HCT116 (cell line): Measurements from ENCODE around the gene SCFD2. TPM values are rescaled to one million over a fixed set of nuclear protein-coding genes. Genes with fewer than 3 reads are reported as not detected.

Experiments
- ATAC-seq: fragments of 200-7000 bp; cut with Tn5 transposase; 2 replicates; pipeline ENCODE4 v1.9.1; 2020; ENCODE audit warnings: mild to moderate bottlenecking, moderate library complexity
- BruUV-seq: library from RNA; stranded (reverse); fragments of 400-500 nt; replicated peaks from 2 replicates; lab custom pipeline; 2021; lab: Mats Ljungman, UMichigan
- CTCF ChIA-PET: fragments of 300-600 bp; sonication (Branson Sonifier 250); formaldehyde crosslinking; loops from one replicate; lab custom pipeline; 2021; ENCODE audit warnings: antibody characterized with exemption; lab: Charles Lee
- POLR2A ChIA-PET: fragments of 300-600, 350-600 bp; sonication (Branson Sonifier 250); formaldehyde crosslinking; loops from one replicate; lab custom pipeline; 2021; ENCODE audit warnings: antibody characterized with exemption; lab: Charles Lee
- RAD21 ChIA-PET, 2 experiments: fragments of 300-600 bp; sonication (Branson Sonifier 250); formaldehyde crosslinking; loops; one replicate each; lab custom pipeline; 2023; ENCODE audit warnings: low total read pairs in 2 of 2; ENCODE audit not compliant: uncharacterized antibody in 2 of 2, unreplicated experiment in 2 of 2, low non-redundant PET in 1 of 2; lab: Charles Lee
- DNase-seq: peaks from one replicate; pipeline ENCODE4 v3.0.0-alpha.2; 2010; ENCODE audit warnings: low read depth, low spot score
- H2AFZ ChIP-seq: fragments of 200-600 bp; shearing (Covaris generic), sonication (generic); 2 replicates; pipeline ENCODE4 v1.6.1; 2017; ENCODE audit warnings: low read depth, mixed run types, mixed read lengths, antibody characterized with exemption, low read length; ENCODE audit not compliant: poor library complexity, severe bottlenecking
- H3K27ac ChIP-seq: 2 replicates; pipeline ENCODE4 v1.5.1; 2012; ENCODE audit warnings: low read depth, low read length
- H3K27me3 ChIP-seq: fragments of 200-600 bp; sonication (generic); 2 replicates; pipeline ENCODE4 v1.6.1; 2016; ENCODE audit warnings: mixed run types, low read length, mixed read lengths; ENCODE audit not compliant: insufficient read depth
- H3K36me3 ChIP-seq, 2 experiments: fragments of 200-500 bp in 1 of 2; fragments of 200-600 bp in 1 of 2; sonication (Bioruptor generic) in 1 of 2; sonication (generic) in 1 of 2; 2 replicates each; pipeline versions ENCODE4 v1.5.1 to v1.6.1; 2014 to 2016; ENCODE audit warnings: low read length in 2 of 2, inconsistent platforms in 1 of 2, mixed read lengths in 1 of 2, mixed run types in 1 of 2; ENCODE audit not compliant: insufficient read depth in 2 of 2, control insufficient read depth in 1 of 2
- H3K4me1 ChIP-seq, 2 experiments: fragments of 200-600 bp in 1 of 2; sonication (generic) in 1 of 2; 2 replicates each; pipeline versions ENCODE4 v1.5.1 to v1.6.1; 2012 to 2017; ENCODE audit warnings: low read length in 2 of 2, inconsistent platforms in 1 of 2, mild to moderate bottlenecking in 1 of 2, mixed read lengths in 1 of 2, mixed run types in 1 of 2, moderate library complexity in 1 of 2; ENCODE audit not compliant: insufficient read depth in 2 of 2, control insufficient read depth in 1 of 2
- H3K4me2 ChIP-seq: fragments of 200-600 bp; sonication (generic); 2 replicates; pipeline ENCODE4 v1.6.1; 2017; ENCODE audit warnings: mixed run types, low read length, mixed read lengths
- H3K4me3 ChIP-seq, 2 experiments: fragments of 200-600 bp in 1 of 2; sonication (generic) in 1 of 2; replicated peaks in 1 of 2; 2 replicates each; pipeline ENCODE4 v1.5.1; 2011 to 2016; ENCODE audit warnings: low read length in 2 of 2, control low read depth in 1 of 2, low read depth in 1 of 2, mild to moderate bottlenecking in 1 of 2, mixed read lengths in 1 of 2, mixed run types in 1 of 2
- H3K79me2 ChIP-seq: fragments of 200-600 bp; sonication (generic); 2 replicates; pipeline ENCODE4 v1.6.1; 2017; ENCODE audit warnings: mild to moderate bottlenecking, mixed run types, low read length, moderate library complexity, mixed read lengths; ENCODE audit not compliant: insufficient read depth
- H3K9ac ChIP-seq: fragments of 200-600 bp; sonication (generic); 2 replicates; pipeline ENCODE4 v1.6.1; 2016; ENCODE audit warnings: low read length, mixed read lengths
- H3K9me2 ChIP-seq: fragments of 200-600 bp; sonication (generic), shearing (Covaris generic); 2 replicates; pipeline ENCODE4 v1.6.1; 2017; ENCODE audit warnings: mixed run types, mild to moderate bottlenecking, moderate library complexity; ENCODE audit not compliant: insufficient read depth
- H3K9me3 ChIP-seq, 2 experiments: fragments of 200-500 bp in 1 of 2; fragments of 200-600 bp in 1 of 2; sonication (Bioruptor generic) in 1 of 2; sonication (generic) in 1 of 2; 2 replicates each; pipeline ENCODE4 v1.6.1; 2014 to 2017; ENCODE audit warnings: low read length in 2 of 2, mixed read lengths in 2 of 2, inconsistent platforms in 1 of 2, low read depth in 1 of 2, mild to moderate bottlenecking in 1 of 2, mixed run types in 1 of 2, moderate library complexity in 1 of 2; ENCODE audit not compliant: control insufficient read depth in 1 of 2, insufficient read depth in 1 of 2
- H4K20me1 ChIP-seq: fragments of 200-600 bp; sonication (generic), shearing (Covaris generic); 2 replicates; pipeline ENCODE4 v1.6.1; 2017; ENCODE audit warnings: mixed run types, mild to moderate bottlenecking, moderate library complexity; ENCODE audit not compliant: insufficient read depth
- ELF1 ChIP-seq: IDR thresholded peaks from 2 replicates; pipeline ENCODE4 v1.6.1; 2012; ENCODE audit warnings: low read depth, borderline replicate concordance
- EZH2 ChIP-seq: fragments of 200-600 bp; sonication (generic); IDR thresholded peaks from 2 replicates; pipeline ENCODE4 v1.6.1; 2017; ENCODE audit warnings: antibody characterized with exemption, mixed run types
- EZH2phosphoT487 ChIP-seq: fragments of 200-600 bp; IDR thresholded peaks from 2 replicates; pipeline ENCODE4 v1.6.1; 2018; ENCODE audit warnings: antibody characterized with exemption, borderline replicate concordance
- POLR2AphosphoS5 ChIP-seq: IDR thresholded peaks from 2 replicates; pipeline ENCODE4 v1.6.1; 2011; ENCODE audit warnings: mild to moderate bottlenecking, low read depth, low read length, moderate library complexity
- SIN3A ChIP-seq: IDR thresholded peaks from 2 replicates; pipeline ENCODE4 v1.6.1; 2012; ENCODE audit warnings: low read depth
- SP1 ChIP-seq: IDR thresholded peaks from 2 replicates; pipeline ENCODE4 v1.6.1; 2012; ENCODE audit warnings: low read depth
- YY1 ChIP-seq: IDR thresholded peaks from 2 replicates; pipeline ENCODE4 v1.6.1; 2011; ENCODE audit warnings: low read length, low read depth, moderate library complexity, mild to moderate bottlenecking; ENCODE audit not compliant: insufficient replicate concordance; ENCODE audit errors: extremely low read depth
- ZBTB33 ChIP-seq: IDR thresholded peaks from 2 replicates; pipeline ENCODE4 v1.6.1; 2011; ENCODE audit warnings: mild to moderate bottlenecking, low read length, moderate library complexity; ENCODE audit not compliant: insufficient replicate concordance; ENCODE audit errors: extremely low read depth
- ZFX ChIP-seq: fragments of 450-650 bp; IDR thresholded peaks from 2 replicates; pipeline ENCODE4 v1.6.1; 2017
- intact Hi-C: fragments of 100-400 bp; cut with micrococcal nuclease; formaldehyde crosslinking; loops from 2 replicates; pipeline ENCODE4 v1.10.0; 2022
- total RNA-seq: library from RNA; stranded (reverse); gene quantifications from one replicate; pipeline ENCODE4 v1.2.1, GENCODE V29; 2021; ENCODE audit not compliant: unreplicated experiment
- TF ChIP-seq, protein P1 (sequence below), 3 experiments: fragments of 200-600 bp in 1 of 3; sonication (generic) in 1 of 3; IDR thresholded peaks in 2 of 3; conservative IDR thresholded peaks in 1 of 3; 2 replicates each; pipeline ENCODE4 v1.5.1; 2012 to 2017; ENCODE audit warnings: low read depth in 2 of 3, low read length in 2 of 3, antibody characterized with exemption in 1 of 3, borderline replicate concordance in 1 of 3, control low read depth in 1 of 3, mild to moderate bottlenecking in 1 of 3, mixed read lengths in 1 of 3, mixed run types in 1 of 3, moderate library complexity in 1 of 3; ENCODE audit not compliant: insufficient read depth in 1 of 3

The SCFD2 gene
- total RNA-seq, 1 experiment from 2014 or later: 13.6 TPM

- TF ChIP-seq ZBTB33 (no peak), ZFX (no peak)
Observed at GRCh38 chr4:53088152-53088551, 277.7 kb downstream of the SCFD2 start (continued).

DNA sequence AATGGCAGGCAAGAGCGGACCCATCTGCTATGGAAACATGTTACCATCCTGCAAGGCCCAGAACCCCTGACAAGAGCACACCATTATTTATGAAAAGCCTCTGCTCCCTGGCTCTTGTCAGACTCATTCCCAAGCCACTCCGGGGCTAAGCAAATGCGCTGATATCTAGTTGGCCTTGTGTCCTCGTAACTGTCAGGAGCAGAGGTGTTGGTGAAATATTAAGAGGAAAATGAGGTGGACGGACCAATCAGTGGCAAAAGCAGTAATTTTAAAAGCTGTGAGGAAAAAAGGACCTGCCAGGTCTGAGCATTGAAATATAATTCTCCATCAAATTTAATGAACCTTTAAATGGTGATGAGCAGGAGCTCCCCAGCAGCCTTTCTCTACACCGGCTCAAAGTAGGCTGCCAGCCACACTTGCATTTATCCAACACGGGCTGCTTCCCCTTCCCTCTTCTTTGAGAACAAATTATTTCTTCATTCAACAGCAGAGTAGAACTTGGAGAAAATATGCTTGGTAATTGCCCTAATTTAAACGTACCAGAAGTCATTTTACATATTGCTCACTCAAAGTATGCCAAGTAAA lies 289.4 kb downstream of the SCFD2 start:
- H3K4me3 ChIP-seq: no peak overlapping the region
- no peaks in the 10 kb centered on the region; the same call in 1 of the 2 replicates for H4K20me1 ChIP-seq
- no peaks in the 10 kb centered on the region for H3K79me2 ChIP-seq
- H3K9me3 ChIP-seq: no peaks in the 10 kb centered on the region
- no peak overlapping the region for H3K9ac ChIP-seq
- TF ChIP-seq ELF1: no peak
- TF ChIP-seq, all 23 proteins: peak for 0
- ATAC-seq (no peak), DNase-seq (no peak)
- ChIA-PET POLR2A (no interaction called here), RAD21 (no interaction called here), CTCF (no interaction called here)
- no TSS peak for BruUV-seq
- Histone ChIP-seq H2AFZ (no peak overlapping the region), H3K27me3 (no peaks in the 10 kb centered on the region), H3K27ac (no peak overlapping the region), H3K9me2 (no peaks in the 10 kb centered on the region), H3K4me1 (no peaks in the 10 kb centered on the region), H3K36me3 (no peaks in the 10 kb centered on the region), H3K4me2 (no peak overlapping the region)
- intact Hi-C loops: no loop called here

GRCh38 chr4:53075162-53075785 lies 290.6 kb downstream of the SCFD2 start:
- no peaks in the 10 kb centered on the region for H3K27me3 ChIP-seq
- intact Hi-C loops: no loop called here
- no peaks in the 10 kb centered on the region for H3K79me2 ChIP-seq
- no peaks in the 10 kb centered on the region for H3K9me3 ChIP-seq
- no peak overlapping the region for H3K4me3 ChIP-seq
- ChIA-PET POLR2A (no interaction called here), RAD21 (no interaction called here), CTCF (no interaction called here)
- H3K9ac ChIP-seq: no peak overlapping the region
- DNase-seq (no peak), ATAC-seq (no peak)
- H3K4me2 ChIP-seq: no peak overlapping the region
- no peak overlapping the region for H3K27ac ChIP-seq
- H3K4me1 ChIP-seq: no peaks in the 10 kb centered on the region
- no peaks in the 10 kb centered on the region for H4K20me1 ChIP-seq
- H3K36me3 ChIP-seq: no peaks in the 10 kb centered on the region
- no TSS peak for BruUV-seq
- H2AFZ ChIP-seq: no peak overlapping the region
- no peaks in the 10 kb centered on the region for H3K9me2 ChIP-seq
- TF ChIP-seq YY1: no peak
- no peak for TF ChIP-seq EZH2
- no peak for TF ChIP-seq ZBTB33
- no peak for TF ChIP-seq SP1
- TF ChIP-seq EZH2phosphoT487: no peak
- TF ChIP-seq, protein P1, sequence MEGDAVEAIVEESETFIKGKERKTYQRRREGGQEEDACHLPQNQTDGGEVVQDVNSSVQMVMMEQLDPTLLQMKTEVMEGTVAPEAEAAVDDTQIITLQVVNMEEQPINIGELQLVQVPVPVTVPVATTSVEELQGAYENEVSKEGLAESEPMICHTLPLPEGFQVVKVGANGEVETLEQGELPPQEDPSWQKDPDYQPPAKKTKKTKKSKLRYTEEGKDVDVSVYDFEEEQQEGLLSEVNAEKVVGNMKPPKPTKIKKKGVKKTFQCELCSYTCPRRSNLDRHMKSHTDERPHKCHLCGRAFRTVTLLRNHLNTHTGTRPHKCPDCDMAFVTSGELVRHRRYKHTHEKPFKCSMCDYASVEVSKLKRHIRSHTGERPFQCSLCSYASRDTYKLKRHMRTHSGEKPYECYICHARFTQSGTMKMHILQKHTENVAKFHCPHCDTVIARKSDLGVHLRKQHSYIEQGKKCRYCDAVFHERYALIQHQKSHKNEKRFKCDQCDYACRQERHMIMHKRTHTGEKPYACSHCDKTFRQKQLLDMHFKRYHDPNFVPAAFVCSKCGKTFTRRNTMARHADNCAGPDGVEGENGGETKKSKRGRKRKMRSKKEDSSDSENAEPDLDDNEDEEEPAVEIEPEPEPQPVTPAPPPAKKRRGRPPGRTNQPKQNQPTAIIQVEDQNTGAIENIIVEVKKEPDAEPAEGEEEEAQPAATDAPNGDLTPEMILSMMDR (IDR thresholded peaks at IDR 0.05 in 2 of 3, conservative IDR thresholded peaks at IDR 0.05 in 1 of 3; ENCODE audit: borderline replicate concordance in 1 of 3, insufficient read depth in 1 of 3, low read depth in 2 of 3, low read length in 2 of 3): no peak
- no peak for TF ChIP-seq SIN3A
- no peak for TF ChIP-seq POLR2AphosphoS5
